ENCODE data around the gene LPAR3.

The LPAR3 gene

GRCh38 chr1:84899969-84900368, 7.0 kb upstream of the LPAR3 start:
- H3K27ac ChIP-seq, result peak overlapping the region; percentile 82
- TF ChIP-seq ZFX (IDR thresholded peaks at IDR 0.05) (no peak), CTCF (conservative IDR thresholded peaks at IDR 0.05) (no peak)

GRCh38 chr1:84896279-84896678, 3.3 kb upstream of the LPAR3 start:
- no peak overlapping the region for H3K27ac ChIP-seq
- TF ChIP-seq ZFX (IDR thresholded peaks at IDR 0.05), result no peak
- TF ChIP-seq CTCF (conservative IDR thresholded peaks at IDR 0.05), result no peak

GRCh38 chr1:84890566-84890965, 2.4 kb downstream of the LPAR3 start:
- TF ChIP-seq CTCF (conservative IDR thresholded peaks at IDR 0.05), result no peak
- TF ChIP-seq ZFX (IDR thresholded peaks at IDR 0.05), result no peak
- H3K27ac ChIP-seq, result no peak overlapping the region

GRCh38 chr1:84889437-84889836, 3.6 kb downstream of the LPAR3 start:
- H3K27ac ChIP-seq, result no peak overlapping the region
- TF ChIP-seq CTCF (conservative IDR thresholded peaks at IDR 0.05) (no peak), ZFX (IDR thresholded peaks at IDR 0.05) (no peak)

- TF ChIP-seq CTCF (conservative IDR thresholded peaks at IDR 0.05), result no peak
- no peak for TF ChIP-seq ZFX (IDR thresholded peaks at IDR 0.05)
- no peak overlapping the region for H3K27ac ChIP-seq
Measured at GRCh38 chr1:84888753-84889152, 4.3 kb downstream of the LPAR3 start.

- no peak overlapping the region for H3K27ac ChIP-seq
- TF ChIP-seq CTCF (conservative IDR thresholded peaks at IDR 0.05) (no peak), ZFX (IDR thresholded peaks at IDR 0.05) (no peak)
Measured at GRCh38 chr1:84887261-84887934, 5.6 kb downstream of the LPAR3 start.

GRCh38 chr1:84885469-84885868, 7.5 kb downstream of the LPAR3 start:
- H3K27ac ChIP-seq, result no peak overlapping the region
- TF ChIP-seq CTCF (conservative IDR thresholded peaks at IDR 0.05) (no peak), ZFX (IDR thresholded peaks at IDR 0.05) (no peak)
